Osteoblast (primary cell): Measurements from ENCODE around the gene SLIT3. TPM values are rescaled to one million over a fixed set of nuclear protein-coding genes. Genes with fewer than 3 reads are reported as not detected.

Experiments used
- DNase-seq: peaks from one replicate; pipeline ENCODE4 v3.0.0; 2011; ENCODE audit warnings: low spot score, mixed read lengths; ENCODE audit not compliant: insufficient read length; ENCODE audit errors: missing footprints
- H2AFZ ChIP-seq: 2 replicates; pipeline ENCODE4 v1.6.0; 2011; ENCODE audit warnings: mild to moderate bottlenecking, low read length
- H3K27ac ChIP-seq: 2 replicates; pipeline ENCODE4 v1.5.1; 2011; ENCODE audit warnings: mild to moderate bottlenecking, low read depth, low read length, moderate library complexity
- H3K27me3 ChIP-seq: 2 replicates; pipeline ENCODE4 v1.6.0; 2012; ENCODE audit warnings: mild to moderate bottlenecking, control low read depth, inconsistent platforms, low read length, moderate library complexity; ENCODE audit not compliant: insufficient read depth
- H3K36me3 ChIP-seq: 2 replicates; pipeline ENCODE4 v1.5.1; 2011; ENCODE audit warnings: mild to moderate bottlenecking, low read length, control low read depth, moderate library complexity; ENCODE audit not compliant: insufficient read depth
- H3K4me1 ChIP-seq: 2 replicates; pipeline ENCODE4 v1.5.1; 2011; ENCODE audit warnings: mild to moderate bottlenecking, low read length, control low read depth, moderate library complexity; ENCODE audit not compliant: insufficient read depth
- H3K4me2 ChIP-seq: 2 replicates; pipeline ENCODE4 v1.6.0; 2011; ENCODE audit warnings: mild to moderate bottlenecking, low read length; ENCODE audit not compliant: insufficient read depth
- H3K4me3 ChIP-seq: fragments of 200-600 bp; sonication (generic); 3 replicates; pipeline ENCODE4 v1.5.1; 2012; ENCODE audit warnings: mild to moderate bottlenecking, low read length, inconsistent platforms; ENCODE audit not compliant: insufficient read depth
- H3K79me2 ChIP-seq: 2 replicates; pipeline ENCODE4 v1.6.0; 2012; ENCODE audit warnings: mild to moderate bottlenecking, low read length, control low read depth, inconsistent platforms; ENCODE audit not compliant: insufficient read depth
- H3K9me3 ChIP-seq: 2 replicates; pipeline ENCODE4 v1.5.1; 2011; ENCODE audit warnings: low read depth, low read length, control low read depth
- H4K20me1 ChIP-seq: 2 replicates; pipeline ENCODE4 v1.6.0; 2012; ENCODE audit warnings: mild to moderate bottlenecking, low read length, control low read depth; ENCODE audit not compliant: insufficient read depth
- CTCF ChIP-seq: IDR thresholded peaks from 2 replicates; pipeline ENCODE4 v1.5.1; 2011; ENCODE audit warnings: mild to moderate bottlenecking, low read depth, low read length, moderate library complexity; ENCODE audit errors: extremely low read depth
- total RNA-seq: library from RNA; depleted of rRNA; stranded (reverse); fragments of >200 nt; gene quantifications from 2 replicates; pipeline ENCODE4 v1.2.3, GENCODE V29; 2012

The SLIT3 gene
- total RNA-seq, 1 donor = 37.6 TPM

- no peaks in the 10 kb centered on the region for H3K9me3 ChIP-seq
- no peak overlapping the region for H3K27ac ChIP-seq
- H3K79me2 ChIP-seq = no peaks in the 10 kb centered on the region
- DNase-seq = no peak
- H3K4me2 ChIP-seq = no peak overlapping the region
- peaks cover 3% of the 10 kb centered on the region for H3K27me3 ChIP-seq
- no peaks in the 10 kb centered on the region for H3K36me3 ChIP-seq
- TF ChIP-seq CTCF = no peak
- no peak overlapping the region for H3K4me3 ChIP-seq
- H4K20me1 ChIP-seq = no peaks in the 10 kb centered on the region
- H3K4me1 ChIP-seq = no peaks in the 10 kb centered on the region
- no peak overlapping the region for H2AFZ ChIP-seq
These were observed 335.3 kb downstream of the SLIT3 start for GRCh38 chr5:168965638-168966037.

DNA sequence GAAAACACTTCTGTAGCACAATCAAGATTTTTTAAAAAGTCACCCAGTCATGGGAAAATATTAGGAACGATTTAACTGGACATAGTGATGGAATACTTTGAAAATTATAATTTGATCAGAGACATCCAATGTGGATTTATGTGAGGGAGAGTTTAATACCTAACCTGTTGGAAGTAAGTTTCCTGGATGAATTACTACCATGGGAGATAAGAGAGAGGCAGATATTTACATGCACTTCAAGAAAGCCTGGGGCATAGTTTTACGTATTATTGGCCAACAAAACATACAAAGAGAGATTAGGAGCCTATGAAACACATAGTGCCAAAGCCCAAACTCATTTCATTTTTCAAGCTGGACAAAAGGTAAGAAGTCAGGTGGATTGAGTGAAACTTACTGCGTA, 336.8 kb downstream of the SLIT3 start:
- Histone ChIP-seq H2AFZ (no peak overlapping the region), H3K27ac (no peak overlapping the region), H3K4me2 (no peak overlapping the region), H3K79me2 (no peaks in the 10 kb centered on the region), H4K20me1 (no peaks in the 10 kb centered on the region), H3K9me3 (no peaks in the 10 kb centered on the region), H3K27me3 (peaks cover 3% of the 10 kb centered on the region), H3K4me3 (no peak overlapping the region), H3K36me3 (no peaks in the 10 kb centered on the region), H3K4me1 (no peaks in the 10 kb centered on the region)
- TF ChIP-seq CTCF = no peak
- DNase-seq = no peak

GRCh38 chr5:168962306-168962705, 338.6 kb downstream of the SLIT3 start:
- Histone ChIP-seq H4K20me1 (no peaks in the 10 kb centered on the region), H3K79me2 (no peaks in the 10 kb centered on the region), H3K9me3 (no peaks in the 10 kb centered on the region), H3K27ac (no peak overlapping the region), H3K4me1 (no peaks in the 10 kb centered on the region), H3K4me3 (no peak overlapping the region), H3K36me3 (no peaks in the 10 kb centered on the region), H2AFZ (no peak overlapping the region), H3K4me2 (no peak overlapping the region), H3K27me3 (peaks cover 3% of the 10 kb centered on the region)
- no peak for TF ChIP-seq CTCF
- no peak for DNase-seq

- no peak for DNase-seq
- no peaks in the 10 kb centered on the region for H3K4me1 ChIP-seq
- H3K27ac ChIP-seq = no peak overlapping the region
- no peak overlapping the region for H3K4me3 ChIP-seq
- H3K36me3 ChIP-seq = no peaks in the 10 kb centered on the region
- H3K9me3 ChIP-seq = no peaks in the 10 kb centered on the region
- no peaks in the 10 kb centered on the region for H3K79me2 ChIP-seq
- H2AFZ ChIP-seq = no peak overlapping the region
- no peaks in the 10 kb centered on the region for H4K20me1 ChIP-seq
- H3K4me2 ChIP-seq = no peak overlapping the region
- TF ChIP-seq CTCF = no peak
- peaks cover 3% of the 10 kb centered on the region for H3K27me3 ChIP-seq
These were observed 339.3 kb downstream of the SLIT3 start for GRCh38 chr5:168961681-168962080.
